H1 (cell line): Measurements from ENCODE around the gene EIF2S1. TPM values are rescaled to one million over a fixed set of nuclear protein-coding genes. Genes with fewer than 3 reads are reported as not detected.

Experiments
- CTCF ChIA-PET: fragments of 300-600 bp; sonication (Branson Sonifier 250); formaldehyde crosslinking; loops from one replicate; lab custom pipeline; 2021; ENCODE audit not compliant: partially characterized antibody; lab: Charles Lee
- POLR2A ChIA-PET: fragments of 300-600 bp; sonication (Branson Sonifier 250); formaldehyde crosslinking; loops from one replicate; lab custom pipeline; 2021; ENCODE audit warnings: inconsistent platforms; ENCODE audit not compliant: partially characterized antibody; lab: Charles Lee
- DNase-seq, 2 experiments: peaks; one replicate each; pipeline versions ENCODE4 v3.0.0 to v3.0.0-alpha.2; 2010 to 2022; ENCODE audit warnings: low spot score in 2 of 2, low read depth in 1 of 2, mixed read lengths in 1 of 2
- FAIRE-seq: peaks from 2 replicates; lab custom pipeline; 2011; peaks lifted over from hg19 to GRCh38; lab: Jason Lieb, UNC
- H2AFZ ChIP-seq: 2 replicates; pipeline ENCODE4 v1.8.1; 2012; ENCODE audit warnings: low read length, inconsistent platforms
- H2AK5ac ChIP-seq: 2 replicates; pipeline ENCODE4 v1.6.1; 2013; ENCODE audit warnings: low read depth, low read length
- H2BK120ac ChIP-seq: replicated peaks from 2 replicates; pipeline ENCODE3; 2013; ENCODE audit warnings: low read depth, low read length, inconsistent platforms
- H2BK12ac ChIP-seq: 2 replicates; pipeline ENCODE4 v1.6.1; 2013; ENCODE audit warnings: low read depth, low read length
- H2BK15ac ChIP-seq: 2 replicates; pipeline ENCODE4 v1.6.1; 2013; ENCODE audit warnings: low read length
- H2BK20ac ChIP-seq: 2 replicates; pipeline ENCODE4 v1.6.1; 2013; ENCODE audit warnings: low read length
- H2BK5ac ChIP-seq: 2 replicates; pipeline ENCODE4 v1.6.1; 2013; ENCODE audit warnings: low read depth, low read length
- H3K14ac ChIP-seq: 2 replicates; pipeline ENCODE4 v1.6.1; 2013; ENCODE audit warnings: inconsistent platforms; ENCODE audit not compliant: insufficient read length
- H3K18ac ChIP-seq: 2 replicates; pipeline ENCODE4 v1.6.1; 2013; ENCODE audit warnings: low read length; ENCODE audit errors: extremely low read depth
- H3K23ac ChIP-seq: 2 replicates; pipeline ENCODE4 v1.6.1; 2013; ENCODE audit warnings: inconsistent platforms; ENCODE audit not compliant: insufficient read length
- H3K23me2 ChIP-seq: 2 replicates; pipeline ENCODE4 v1.6.1; 2013; ENCODE audit warnings: low read depth, low read length
- H3K27ac ChIP-seq: 2 replicates; pipeline ENCODE4 v1.6.1; 2011; ENCODE audit warnings: low read depth, low read length, inconsistent platforms
- H3K27me3 ChIP-seq, 4 experiments: replicated peaks in 1 of 4; 1 replicate in 1 of 4; 2 replicates in 3 of 4; pipeline versions ENCODE4 v1.6.1 to v1.8.1; 2011 to 2013; ENCODE audit warnings: low read length in 3 of 4, mild to moderate bottlenecking in 3 of 4, inconsistent platforms in 2 of 4, mixed read lengths in 2 of 4, moderate library complexity in 1 of 4; ENCODE audit not compliant: control insufficient read depth in 3 of 4, insufficient read depth in 3 of 4; ENCODE audit errors: extremely low read depth in 1 of 4
- H3K36me3 ChIP-seq, 4 experiments: 2 replicates each; pipeline versions ENCODE4 v1.6.1 to v1.8.1; 2011 to 2013; ENCODE audit warnings: mild to moderate bottlenecking in 4 of 4, low read length in 3 of 4, moderate library complexity in 2 of 4, control low read depth in 1 of 4, inconsistent platforms in 1 of 4; ENCODE audit not compliant: insufficient read depth in 4 of 4, control insufficient read depth in 2 of 4
- H3K4ac ChIP-seq: replicated peaks from 2 replicates; pipeline ENCODE3; 2013; ENCODE audit warnings: low read length, low read depth, mixed read lengths, inconsistent platforms; ENCODE audit not compliant: insufficient read length
- H3K4me1 ChIP-seq, 4 experiments: replicated peaks in 1 of 4; 1 replicate in 1 of 4; 2 replicates in 3 of 4; pipeline versions ENCODE4 v1.6.1 to v1.8.1; 2011 to 2013; ENCODE audit warnings: low read length in 3 of 4, inconsistent platforms in 2 of 4, mixed read lengths in 1 of 4; ENCODE audit not compliant: insufficient read depth in 4 of 4, control insufficient read depth in 3 of 4
- H3K4me2 ChIP-seq, 2 experiments: 2 replicates each; pipeline versions ENCODE4 v1.6.1 to v1.8.1; 2011 to 2013; ENCODE audit warnings: low read depth in 2 of 2, low read length in 2 of 2, control low read depth in 1 of 2, inconsistent platforms in 1 of 2, mild to moderate bottlenecking in 1 of 2; ENCODE audit not compliant: insufficient read depth in 1 of 2
- H3K4me3 ChIP-seq, 4 experiments: fragments of 200-600, 300-600 bp in 1 of 4; sonication (generic), shearing (Covaris generic), sonication (Bioruptor Twin) in 1 of 4; 2 replicates each; pipeline versions ENCODE4 v1.5.1 to v1.8.1; 2011 to 2016; ENCODE audit warnings: low read length in 4 of 4, low read depth in 3 of 4, control low read depth in 2 of 4, inconsistent platforms in 2 of 4, mild to moderate bottlenecking in 2 of 4, mixed read lengths in 1 of 4, moderate library complexity in 1 of 4; ENCODE audit not compliant: insufficient read depth in 2 of 4; ENCODE audit errors: extremely low read depth in 1 of 4
- H3K56ac ChIP-seq: replicated peaks from 2 replicates; pipeline ENCODE3; 2013; ENCODE audit warnings: low read depth, mild to moderate bottlenecking, mixed read lengths, low read length, inconsistent platforms; ENCODE audit not compliant: insufficient read length
- H3K79me1 ChIP-seq: 2 replicates; pipeline ENCODE4 v1.6.1; 2013; ENCODE audit warnings: low read depth, low read length, control low read depth
- H3K79me2 ChIP-seq, 2 experiments: 2 replicates each; pipeline versions ENCODE4 v1.6.1 to v1.8.1; 2012 to 2013; ENCODE audit warnings: low read length in 2 of 2, mild to moderate bottlenecking in 2 of 2, inconsistent platforms in 1 of 2; ENCODE audit not compliant: insufficient read depth in 2 of 2, control insufficient read depth in 1 of 2
- H3K9ac ChIP-seq, 4 experiments: replicated peaks in 1 of 4; 1 replicate in 1 of 4; 2 replicates in 3 of 4; pipeline versions ENCODE4 v1.6.1 to v1.8.1; 2011 to 2013; ENCODE audit warnings: low read depth in 3 of 4, low read length in 3 of 4, control low read depth in 2 of 4, mild to moderate bottlenecking in 2 of 4, moderate library complexity in 2 of 4, inconsistent platforms in 1 of 4; ENCODE audit errors: extremely low read depth in 1 of 4
- H3K9me3 ChIP-seq, 2 experiments: 2 replicates each; pipeline versions ENCODE4 v1.6.1 to v1.8.1; 2012 to 2013; ENCODE audit warnings: mild to moderate bottlenecking in 2 of 2, moderate library complexity in 2 of 2, control low read depth in 1 of 2, inconsistent platforms in 1 of 2, low read depth in 1 of 2, low read length in 1 of 2, mixed read lengths in 1 of 2; ENCODE audit not compliant: insufficient read depth in 2 of 2
- H4K20me1 ChIP-seq, 2 experiments: replicated peaks in 1 of 2; 2 replicates each; pipeline versions ENCODE3 to v1.8.1; 2011 to 2013; ENCODE audit warnings: inconsistent platforms in 2 of 2, low read length in 2 of 2, mild to moderate bottlenecking in 1 of 2; ENCODE audit not compliant: insufficient read depth in 2 of 2, control insufficient read depth in 1 of 2
- H4K5ac ChIP-seq: 2 replicates; pipeline ENCODE4 v1.6.1; 2013; ENCODE audit warnings: low read length, low read depth, mixed read lengths, inconsistent platforms; ENCODE audit not compliant: insufficient read length
- H4K8ac ChIP-seq: 2 replicates; pipeline ENCODE4 v1.8.0; 2013; ENCODE audit warnings: mild to moderate bottlenecking, moderate library complexity, low read length, inconsistent platforms; ENCODE audit not compliant: insufficient read depth; ENCODE audit errors: extremely low read depth
- H4K91ac ChIP-seq: replicated peaks from 2 replicates; pipeline ENCODE3; 2013; ENCODE audit warnings: low read length, mixed read lengths, inconsistent platforms; ENCODE audit not compliant: insufficient read length
- ASH2L ChIP-seq: fragments of 200-600, 300-600 bp; sonication (generic); IDR thresholded peaks from one replicate; pipeline ENCODE4 v1.7.1; 2017; ENCODE audit warnings: low read length
- CBX8 ChIP-seq: fragments of 300-800, 300-1000 bp; sonication (generic); IDR thresholded peaks from 2 replicates; pipeline ENCODE4 v1.7.1; 2016; ENCODE audit warnings: low read depth, low read length, borderline replicate concordance
- EGR1 ChIP-seq: IDR thresholded peaks from 2 replicates; pipeline ENCODE4 v1.6.1; 2011; ENCODE audit warnings: low read depth, low read length, borderline replicate concordance
- KDM1A ChIP-seq: fragments of 200-600, 300-600 bp; sonication (generic); IDR thresholded peaks from 2 replicates; pipeline ENCODE4 v1.7.1; 2016; ENCODE audit warnings: mild to moderate bottlenecking, low read length, borderline replicate concordance
- SP1 ChIP-seq: IDR thresholded peaks from 2 replicates; pipeline ENCODE4 v1.6.1; 2011; ENCODE audit warnings: low read depth, low read length
- SUZ12 ChIP-seq: fragments of 200-600 bp; sonication (generic); IDR thresholded peaks from 2 replicates; pipeline ENCODE4 v1.6.1; 2012; ENCODE audit warnings: mild to moderate bottlenecking, inconsistent platforms, low read length, moderate library complexity, mixed read lengths
- WGBS, 2 experiments: shearing (Covaris generic) in 1 of 2; methylation state at CpG; one replicate each; pipeline versions ENCODE4 v1.1.6 to v1.1.7; 2013 to 2015; ENCODE audit warnings: low lambda C conversion rate in 2 of 2, mixed read lengths in 2 of 2, inconsistent platforms in 1 of 2, low coverage in 1 of 2, missing lambda C conversion rate in 1 of 2; ENCODE audit not compliant: insufficient replicate concordance in 2 of 2, insufficient coverage in 1 of 2, insufficient read length in 1 of 2; ENCODE audit errors: extremely low coverage in 1 of 2, missing lambda C conversion rate in 1 of 2; 5-methylcytosine and 5-hydroxymethylcytosine counted together
- polyA plus RNA-seq, 7 experiments: library from polyadenylated mRNA; depleted of rRNA in 3 of 7; stranded (reverse) in 5 of 7; unstranded in 2 of 7; fragments of >200 nt in 5 of 7; fragments of 200-250 nt in 2 of 7; gene quantifications; 1 replicate in 5 of 7; 2 replicates in 1 of 7; 4 replicates in 1 of 7; pipeline versions ENCODE4 v1.2.1 to v1.2.3, GENCODE V29; 2011 to 2013; ENCODE audit warnings: missing spikeins in 2 of 7, mixed read lengths in 2 of 7
- total RNA-seq: library from RNA; stranded (reverse); fragmentation: NEBNext Ultra II Directional; extraction: Animal tissue kit (Norgen Biotek cat#: 25700); gene quantifications from 2 replicates; pipeline ENCODE4 v1.2.1, GENCODE V29; 2021
- TF ChIP-seq, protein P1 (sequence below): IDR thresholded peaks from 2 replicates; pipeline ENCODE4 v1.6.1; 2011; ENCODE audit warnings: low read depth, mild to moderate bottlenecking, low read length; ENCODE audit not compliant: insufficient read depth

Gene EIF2S1
- total and polyA plus RNA-seq, 2 of the 8 experiments (the other 6 are each of a cell fraction or from before 2014, with no cell fraction given), result 35.1 to 146 TPM

DNA sequence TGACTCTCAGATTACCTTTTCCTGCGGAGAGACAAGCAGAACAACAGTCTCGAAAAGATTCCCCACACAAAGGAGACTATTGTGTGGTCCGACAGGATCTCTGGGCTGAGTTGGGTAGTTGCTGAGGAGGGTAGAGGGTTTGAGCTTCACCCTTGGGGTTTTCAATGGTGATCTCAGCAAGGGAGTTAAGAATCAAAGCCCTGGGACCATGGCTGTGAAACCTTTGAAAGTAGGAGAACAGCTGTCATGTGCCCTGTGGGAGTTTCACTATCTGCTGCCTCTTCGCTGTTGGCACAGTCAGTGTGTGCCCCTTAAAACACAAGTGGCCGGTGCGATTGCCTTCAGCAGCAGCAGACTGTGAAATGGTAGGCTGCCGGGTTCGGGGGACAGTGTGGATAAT is 66.0 kb downstream of the EIF2S1 start:
- H3K4me2 ChIP-seq, result no peak overlapping the region
- H3K79me1 ChIP-seq, result no peaks in the 10 kb centered on the region
- H2BK120ac ChIP-seq, result no peak overlapping the region
- H3K18ac ChIP-seq, result no peak overlapping the region
- no peak overlapping the region for H2BK20ac ChIP-seq
- 89% methylated on average over 8 of the region's 8 CpGs; no CpG with 5 or more reads in 1 of the 2 experiments for WGBS, 2 experiments
- H3K36me3 ChIP-seq, result no peaks in the 10 kb centered on the region
- CTCF ChIA-PET, result interaction anchor here (0.7 to 21.6 kb wide), 38 partner anchors 8 to 278 kb away, joined by 3 to 446 read pairs (median 13); partner anchors contain the start of genes PLEK2 and PLEKHH1
- H2BK15ac ChIP-seq, result no peak overlapping the region
- no peak overlapping the region for H2BK5ac ChIP-seq
- no peak overlapping the region for H3K4ac ChIP-seq
- no peaks in the 10 kb centered on the region for H3K79me2 ChIP-seq
- 0 out of 2 replicates have a peak overlapping the region, but pooled peaks have one; percentile 3 for H2AFZ ChIP-seq
- H3K9ac ChIP-seq, result no peak overlapping the region
- H3K14ac ChIP-seq, result no peak overlapping the region
- no peak for FAIRE-seq
- TF ChIP-seq SUZ12, result no peak
- TF ChIP-seq KDM1A, result no peak
- TF ChIP-seq CBX8, result no peak
- TF ChIP-seq, protein P1, sequence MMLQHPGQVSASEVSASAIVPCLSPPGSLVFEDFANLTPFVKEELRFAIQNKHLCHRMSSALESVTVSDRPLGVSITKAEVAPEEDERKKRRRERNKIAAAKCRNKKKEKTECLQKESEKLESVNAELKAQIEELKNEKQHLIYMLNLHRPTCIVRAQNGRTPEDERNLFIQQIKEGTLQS, result no peak
- no peak for TF ChIP-seq EGR1
- no peak for TF ChIP-seq SP1
- no peak for TF ChIP-seq ASH2L
- no peak overlapping the region for H2AK5ac ChIP-seq
- H3K23me2 ChIP-seq, result no peaks in the 10 kb centered on the region
- peaks cover 0 to 7% (median 2%) of the 10 kb centered on the region in 4 experiments; a peak in 3 of 7 replicates for H3K4me1 ChIP-seq
- DNase-seq, result no peak
- H3K23ac ChIP-seq, result no peak overlapping the region
- no peak overlapping the region for H3K4me3 ChIP-seq
- H2BK12ac ChIP-seq, result no peak overlapping the region
- H4K8ac ChIP-seq, result no peak overlapping the region
- H3K9me3 ChIP-seq, result no peaks in the 10 kb centered on the region
- H4K20me1 ChIP-seq, result no peaks in the 10 kb centered on the region
- POLR2A ChIA-PET, result interaction anchor here (1.1 to 2.1 kb wide), 2 partner anchors 11 to 145 kb away, joined by 4 to 7 read pairs; no protein-coding TSS in a partner anchor
- no peak overlapping the region for H4K5ac ChIP-seq
- H3K27ac ChIP-seq, result no peak overlapping the region
- no peaks in the 10 kb centered on the region for H3K27me3 ChIP-seq
- no peak overlapping the region for H4K91ac ChIP-seq
- no peak overlapping the region for H3K56ac ChIP-seq
